ENCODE measurements around the gene DIP2C.
"Not testable (repeated sequence)": the region's sequence is repeated elsewhere in the genome, so short reads cannot be mapped to it uniquely, and the experiment has no call there.

DIP2C gene

GRCh38 chr10:306675-307185, 382.7 kb downstream of the DIP2C start:
- DNase-seq (ENCODE audit: low read depth in 2 of 2): no peak

DNA sequence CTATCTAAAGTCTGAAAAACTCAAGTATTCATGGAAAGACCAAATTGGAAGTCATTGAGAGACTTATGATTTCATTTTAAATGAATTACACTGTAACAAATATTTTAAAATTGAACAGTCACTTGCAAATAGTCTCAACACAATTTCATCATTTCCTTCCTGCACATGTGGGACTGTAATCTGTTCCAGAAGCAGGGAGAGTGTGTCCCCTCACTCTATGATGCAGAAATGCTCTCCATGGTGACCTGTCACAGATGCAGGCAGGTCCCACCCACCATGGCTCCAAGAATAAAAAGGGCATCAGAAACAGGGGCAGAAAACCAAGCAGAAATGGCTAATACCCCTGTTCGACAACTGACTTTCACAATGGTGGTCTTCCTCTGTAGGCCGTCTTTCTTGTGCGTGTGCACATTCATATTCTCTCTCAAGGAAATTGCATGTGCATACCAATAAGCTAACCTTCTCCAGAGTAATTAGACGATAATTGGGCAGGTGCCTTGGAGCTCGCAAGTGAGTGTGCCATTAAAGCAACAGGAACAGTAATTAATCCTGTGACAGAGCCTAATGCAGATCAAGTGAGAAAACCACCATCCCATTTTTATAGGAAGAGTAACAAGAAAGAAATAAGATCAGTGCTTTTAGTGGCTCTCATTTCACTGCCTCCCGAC, 383.3 kb downstream of the DIP2C start:
- DNase-seq (ENCODE audit: low read depth in 2 of 2): no peak

DNA sequence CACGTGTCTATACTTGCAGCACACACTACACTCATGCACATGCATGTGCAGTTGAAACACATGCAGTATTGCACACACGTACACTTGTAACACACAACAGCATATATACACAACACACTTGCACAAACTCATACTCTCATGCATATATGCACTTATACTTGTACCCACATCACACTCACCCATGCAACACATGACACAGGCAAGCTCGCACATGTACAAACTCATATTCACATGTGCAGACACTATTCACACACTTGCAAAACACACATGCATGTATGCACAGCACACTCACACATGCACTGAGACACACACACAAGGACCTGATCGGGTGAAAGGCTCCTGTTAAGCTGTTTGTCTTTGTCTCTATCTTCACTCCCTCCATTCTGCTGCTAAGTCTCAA, 384.4 kb downstream of the DIP2C start:
- no peak for DNase-seq (ENCODE audit: low read depth in 2 of 2)

DNA sequence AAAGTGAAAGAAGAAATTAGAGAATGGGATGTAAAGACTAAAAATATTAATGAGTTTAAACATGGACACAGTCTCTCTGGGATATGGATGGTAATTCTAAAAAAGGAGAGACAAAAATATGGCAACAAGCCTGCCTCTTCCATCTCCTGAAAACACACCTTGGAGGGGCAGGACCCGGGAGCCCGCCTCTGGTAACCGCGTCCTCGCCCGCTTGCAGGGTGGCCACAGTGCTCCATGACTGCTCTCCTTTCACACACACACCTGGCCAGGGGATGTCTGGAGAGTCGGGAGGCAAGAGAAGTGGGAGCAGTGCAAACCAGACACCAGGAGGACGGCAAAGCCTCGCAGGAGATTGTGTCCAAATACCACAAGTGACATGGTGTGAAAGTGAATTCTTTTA, 387.9 kb downstream of the DIP2C start:
- no peak for DNase-seq (ENCODE audit: low read depth in 2 of 2)

- DNase-seq (ENCODE audit: low read depth in 2 of 2): not testable (repeated sequence)
Measured at GRCh38 chr10:300580-300979, 388.9 kb downstream of the DIP2C start.

- DNase-seq (ENCODE audit: low read depth in 2 of 2): no peak
Measured at GRCh38 chr10:299969-300368, 389.5 kb downstream of the DIP2C start.

- DNase-seq (ENCODE audit: low read depth in 2 of 2): no peak
Measured at GRCh38 chr10:299512-299911, 390.0 kb downstream of the DIP2C start.

DNA sequence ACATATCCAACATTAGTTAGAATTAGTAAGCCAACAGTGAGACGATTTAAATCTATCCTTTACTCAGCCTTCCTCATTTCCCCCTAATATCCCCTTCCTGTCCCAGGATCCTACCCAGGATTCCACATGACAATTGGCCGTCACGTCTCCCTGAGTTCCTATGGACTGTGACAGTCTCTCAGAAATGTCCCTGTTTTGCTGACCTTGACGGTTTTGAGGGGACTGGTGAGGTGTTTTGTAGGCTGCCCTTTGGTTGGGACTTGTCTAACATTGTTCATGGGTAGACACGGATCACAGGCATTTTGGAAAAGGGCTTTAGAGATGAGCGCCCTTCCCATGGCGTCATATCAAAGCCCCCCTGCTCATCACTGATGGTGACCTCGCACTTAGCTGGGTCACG, 391.4 kb downstream of the DIP2C start:
- DNase-seq (ENCODE audit: low read depth in 2 of 2): no peak

GRCh38 chr10:297567-297966, 391.9 kb downstream of the DIP2C start:
- no peak for DNase-seq (ENCODE audit: low read depth in 2 of 2)

GRCh38 chr10:293636-294035, 395.8 kb downstream of the DIP2C start:
- DNase-seq (ENCODE audit: low read depth in 2 of 2): no peak

- DNase-seq (ENCODE audit: low read depth in 2 of 2): no peak
Measured at GRCh38 chr10:290026-290725, 399.3 kb downstream of the DIP2C start.

DNA sequence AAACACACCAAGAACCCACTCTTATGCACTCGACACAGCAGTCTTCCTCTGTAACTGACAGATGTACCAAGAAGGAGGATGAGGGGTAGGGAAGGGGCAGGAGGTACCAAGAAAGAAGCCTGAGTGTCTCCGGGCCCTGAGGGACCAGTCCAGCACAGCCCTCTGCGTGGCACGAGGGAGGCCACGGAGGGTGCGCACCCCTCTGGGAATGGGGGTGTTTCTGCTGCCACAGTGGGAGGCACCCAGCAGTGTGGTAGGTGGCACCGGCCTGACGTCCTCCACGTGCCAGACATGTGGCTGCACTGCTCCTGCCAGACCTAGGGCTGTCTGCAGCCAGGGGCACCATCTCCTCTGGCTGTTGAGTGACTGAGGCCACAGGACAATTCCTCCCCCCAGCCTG, 399.9 kb downstream of the DIP2C start:
- no peak for DNase-seq (ENCODE audit: low read depth in 2 of 2)

- no peak for DNase-seq (ENCODE audit: low read depth in 2 of 2)
Measured at GRCh38 chr10:288316-289200, 400.9 kb downstream of the DIP2C start.

DNA sequence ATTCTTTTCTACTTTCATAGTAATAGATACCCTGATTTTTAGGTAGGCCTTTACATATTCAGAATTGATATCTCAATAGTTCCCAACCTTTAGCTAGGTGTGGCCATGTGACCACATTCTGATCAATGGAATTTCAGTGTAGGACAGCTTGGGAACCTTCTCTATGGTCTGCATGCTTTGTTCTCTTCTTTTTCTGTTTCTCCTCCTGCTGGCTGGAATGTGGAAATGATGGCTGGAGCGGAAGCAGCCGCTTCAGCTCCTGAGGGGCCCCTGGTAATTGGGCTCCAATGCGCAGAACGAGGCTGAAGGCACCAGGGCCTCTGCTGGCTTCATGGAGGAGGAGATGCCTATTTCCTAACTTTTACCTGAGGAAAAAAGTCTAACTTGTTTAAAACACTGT, 401.7 kb downstream of the DIP2C start:
- DNase-seq (ENCODE audit: low read depth in 2 of 2): no peak

DNA sequence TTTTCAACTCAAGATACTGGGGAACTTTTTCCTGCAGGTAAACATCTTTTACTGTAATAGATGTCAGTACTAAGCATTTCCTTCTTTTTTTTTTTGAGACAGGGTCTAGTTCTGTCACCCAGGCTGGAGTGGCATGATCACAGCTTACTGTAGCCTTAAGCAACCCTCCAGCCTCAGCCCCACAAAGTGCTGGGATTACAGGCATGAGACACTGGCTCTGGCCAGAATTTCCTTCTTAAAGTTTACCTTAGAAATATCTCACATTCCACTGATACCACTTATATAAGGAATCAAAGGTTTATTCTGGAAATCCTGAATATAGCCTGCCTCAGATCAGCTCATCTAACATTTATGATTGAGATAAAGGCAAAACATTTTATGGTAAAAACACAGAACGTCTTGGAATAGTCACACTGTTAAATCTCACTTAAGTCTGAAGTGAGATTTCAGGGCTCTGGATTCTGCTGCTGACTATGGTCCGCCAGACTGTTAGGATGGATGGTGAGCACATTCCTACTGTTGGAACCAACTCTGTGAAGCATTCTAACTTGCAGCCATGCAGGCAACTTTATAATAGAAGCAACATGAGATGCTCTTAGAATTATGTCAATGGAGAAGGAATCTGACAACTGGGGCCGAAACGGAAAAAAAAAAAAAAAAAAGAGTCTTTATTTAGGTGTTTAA, 402.3 kb downstream of the DIP2C start:
- no peak for DNase-seq (ENCODE audit: low read depth in 2 of 2)

GRCh38 chr10:285216-285615, 404.3 kb downstream of the DIP2C start:
- no peak for DNase-seq (ENCODE audit: low read depth in 2 of 2)

DNA sequence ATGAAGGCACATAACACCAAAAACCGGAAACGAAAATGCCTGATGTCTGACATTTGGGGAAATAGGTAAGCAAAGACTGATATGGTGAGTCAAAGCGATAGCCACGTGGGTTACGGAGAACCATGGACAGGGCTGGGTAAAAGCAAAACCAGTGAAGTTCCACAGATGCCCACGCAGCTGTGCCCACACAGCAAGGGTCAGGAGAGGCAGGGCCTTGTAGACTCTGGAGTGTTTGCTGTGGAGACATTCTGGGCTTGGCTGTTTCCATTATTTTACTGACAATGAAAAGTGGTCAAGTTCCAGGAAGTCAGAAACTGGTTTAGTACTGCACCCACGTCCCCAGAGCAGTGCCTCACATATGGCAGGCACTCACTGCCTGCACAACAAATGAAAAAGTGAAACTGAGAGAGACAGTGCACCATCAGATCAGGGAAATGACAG, 405.5 kb downstream of the DIP2C start:
- peak in 1 of 2 donors; percentile 50 for DNase-seq (ENCODE audit: low read depth in 2 of 2)

GRCh38 chr10:283140-283479, 406.4 kb downstream of the DIP2C start:
- DNase-seq (ENCODE audit: low read depth in 2 of 2): no peak

DNA sequence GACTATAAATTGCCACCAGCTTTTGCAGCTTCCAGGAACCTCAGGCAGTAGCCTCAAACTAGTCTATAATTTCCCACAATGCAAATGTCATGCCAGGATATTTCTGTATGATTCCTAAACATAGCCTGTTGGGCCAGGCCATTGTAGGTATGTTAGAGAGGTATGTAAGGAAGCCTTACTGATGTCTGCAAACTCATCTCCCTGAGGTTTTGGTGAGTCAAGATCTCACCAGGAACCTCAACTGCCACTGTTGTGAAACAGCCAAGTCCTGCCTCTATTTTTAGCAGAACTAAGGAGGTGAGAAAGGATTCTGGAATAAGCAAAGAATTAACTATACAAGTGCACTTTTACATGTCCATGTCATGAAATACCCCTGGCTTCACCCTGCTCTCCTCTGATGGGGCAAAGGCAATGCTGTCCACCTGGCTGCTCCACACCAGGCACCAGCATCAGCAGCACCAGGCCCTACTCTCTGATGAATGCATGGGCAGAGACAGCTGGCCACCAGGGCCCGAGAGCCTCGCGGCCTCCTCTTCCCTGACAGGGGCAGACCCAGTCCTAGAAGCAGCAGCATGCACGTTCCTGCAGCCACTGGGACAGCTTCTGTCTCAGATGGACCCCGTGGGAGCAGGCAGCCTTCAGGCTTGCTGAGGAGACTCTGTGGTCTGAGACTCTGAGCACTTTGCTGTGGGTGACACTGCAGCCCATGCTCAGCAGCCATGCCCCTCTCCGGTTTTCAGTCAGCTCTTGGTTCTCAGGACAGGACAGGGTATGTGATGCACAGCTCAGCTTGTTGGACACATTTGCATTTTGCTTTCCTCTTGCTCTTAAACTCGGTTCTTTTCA, 407.0 kb downstream of the DIP2C start:
- no peak for DNase-seq (ENCODE audit: low read depth in 2 of 2)

DNA sequence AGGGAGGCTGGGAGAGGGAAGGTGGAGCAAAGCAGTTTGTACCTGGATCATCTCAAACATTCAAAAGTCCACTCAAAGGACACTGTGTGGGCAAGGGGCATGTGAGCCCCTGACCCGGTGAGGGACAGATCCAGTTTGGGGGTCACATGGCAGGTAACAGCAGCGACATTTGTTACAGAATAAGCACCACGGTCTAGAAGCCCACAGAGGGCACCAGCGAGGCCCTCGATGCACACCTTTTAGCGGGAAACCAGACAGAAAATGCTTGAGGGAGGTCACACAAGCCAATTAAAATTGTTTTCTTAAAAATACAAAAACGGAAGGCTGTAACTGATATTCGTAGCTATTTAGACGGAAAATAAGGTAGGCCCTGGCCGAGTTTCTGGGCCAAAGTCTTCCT, 409.8 kb downstream of the DIP2C start:
- DNase-seq (ENCODE audit: low read depth in 2 of 2): no peak

DNA sequence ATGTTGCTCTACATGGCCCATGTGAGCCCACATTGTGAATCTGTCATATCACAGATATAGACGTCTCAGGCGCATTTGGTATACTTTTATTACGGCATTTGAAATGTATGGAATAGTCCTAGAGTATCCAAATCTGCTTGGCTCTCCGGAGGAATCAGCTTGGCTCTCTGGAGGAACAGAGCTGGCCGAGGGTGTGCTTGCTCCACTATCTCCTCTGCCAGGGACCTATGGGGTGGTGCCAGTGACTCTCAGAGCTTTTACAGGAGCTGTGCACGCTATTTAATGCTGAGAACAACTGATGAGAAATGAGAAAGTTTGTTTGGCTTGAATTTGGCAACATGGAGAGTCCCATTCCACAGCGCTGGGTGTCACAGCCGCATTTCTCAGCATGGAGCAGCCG, 410.2 kb downstream of the DIP2C start:
- no peak for DNase-seq (ENCODE audit: low read depth in 2 of 2)

All from stimulated activated CD4-positive, alpha-beta T cell treated with anti-CD3 and anti-CD28 coated beads, Interleukin-4, amount 100 ng/mL, for 48 hours (primary cell).